ENCODE measurements around the gene MYEF2. TPM values are rescaled to one million over a fixed set of nuclear protein-coding genes. Genes with fewer than 3 reads are reported as not detected.

The MYEF2 gene
- total and polyA plus RNA-seq, 10 of the 15 experiments (the other 5 are each of a cell fraction or from before 2014, with no cell fraction given), result 9.2 to 47.0 (median 19.9) TPM

DNA sequence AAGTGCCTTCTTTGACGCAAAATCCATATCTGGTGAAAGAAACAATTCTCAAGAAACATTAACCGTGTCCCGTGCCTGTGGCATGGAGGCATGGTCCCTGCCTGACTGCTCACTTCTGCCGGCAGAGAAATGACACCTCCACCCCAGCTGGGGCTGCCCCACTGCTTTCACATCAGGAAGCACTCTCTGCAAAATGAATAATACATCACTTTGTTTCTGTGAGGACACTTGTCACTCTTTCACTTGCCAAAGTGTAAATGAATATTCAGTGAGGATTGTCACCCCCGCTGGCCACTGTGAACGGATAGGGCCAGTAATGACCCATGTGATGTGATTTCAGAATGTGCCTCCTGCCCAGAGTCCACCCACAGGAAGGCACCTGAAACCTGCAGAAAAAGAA lies 88.4 kb downstream of the MYEF2 start:
- RAD21 ChIA-PET (ENCODE audit: unreplicated experiment), result no interaction called here
- TF ChIP-seq NFIC (IDR thresholded peaks at IDR 0.05; ENCODE audit: low read depth, low read length) (no peak), SKIL (IDR thresholded peaks at IDR 0.05; ENCODE audit: low read depth, poor library complexity, severe bottlenecking) (no peak), BHLHE40 (IDR thresholded peaks at IDR 0.05; ENCODE audit: borderline replicate concordance in 1 of 2, low read depth in 2 of 2, low read length in 1 of 2) (peak; percentile 22 to 68; a peak in 2 of 4 replicates), TCF12 (IDR thresholded peaks at IDR 0.05; ENCODE audit: low read depth, low read length) (no peak), SMARCA5 (IDR thresholded peaks at IDR 0.05) (no peak)
- TF ChIP-seq, protein P1, sequence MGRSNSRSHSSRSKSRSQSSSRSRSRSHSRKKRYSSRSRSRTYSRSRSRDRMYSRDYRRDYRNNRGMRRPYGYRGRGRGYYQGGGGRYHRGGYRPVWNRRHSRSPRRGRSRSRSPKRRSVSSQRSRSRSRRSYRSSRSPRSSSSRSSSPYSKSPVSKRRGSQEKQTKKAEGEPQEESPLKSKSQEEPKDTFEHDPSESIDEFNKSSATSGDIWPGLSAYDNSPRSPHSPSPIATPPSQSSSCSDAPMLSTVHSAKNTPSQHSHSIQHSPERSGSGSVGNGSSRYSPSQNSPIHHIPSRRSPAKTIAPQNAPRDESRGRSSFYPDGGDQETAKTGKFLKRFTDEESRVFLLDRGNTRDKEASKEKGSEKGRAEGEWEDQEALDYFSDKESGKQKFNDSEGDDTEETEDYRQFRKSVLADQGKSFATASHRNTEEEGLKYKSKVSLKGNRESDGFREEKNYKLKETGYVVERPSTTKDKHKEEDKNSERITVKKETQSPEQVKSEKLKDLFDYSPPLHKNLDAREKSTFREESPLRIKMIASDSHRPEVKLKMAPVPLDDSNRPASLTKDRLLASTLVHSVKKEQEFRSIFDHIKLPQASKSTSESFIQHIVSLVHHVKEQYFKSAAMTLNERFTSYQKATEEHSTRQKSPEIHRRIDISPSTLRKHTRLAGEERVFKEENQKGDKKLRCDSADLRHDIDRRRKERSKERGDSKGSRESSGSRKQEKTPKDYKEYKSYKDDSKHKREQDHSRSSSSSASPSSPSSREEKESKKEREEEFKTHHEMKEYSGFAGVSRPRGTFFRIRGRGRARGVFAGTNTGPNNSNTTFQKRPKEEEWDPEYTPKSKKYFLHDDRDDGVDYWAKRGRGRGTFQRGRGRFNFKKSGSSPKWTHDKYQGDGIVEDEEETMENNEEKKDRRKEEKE (IDR thresholded peaks at IDR 0.05), result no peak
- TF ChIP-seq, protein P2, sequence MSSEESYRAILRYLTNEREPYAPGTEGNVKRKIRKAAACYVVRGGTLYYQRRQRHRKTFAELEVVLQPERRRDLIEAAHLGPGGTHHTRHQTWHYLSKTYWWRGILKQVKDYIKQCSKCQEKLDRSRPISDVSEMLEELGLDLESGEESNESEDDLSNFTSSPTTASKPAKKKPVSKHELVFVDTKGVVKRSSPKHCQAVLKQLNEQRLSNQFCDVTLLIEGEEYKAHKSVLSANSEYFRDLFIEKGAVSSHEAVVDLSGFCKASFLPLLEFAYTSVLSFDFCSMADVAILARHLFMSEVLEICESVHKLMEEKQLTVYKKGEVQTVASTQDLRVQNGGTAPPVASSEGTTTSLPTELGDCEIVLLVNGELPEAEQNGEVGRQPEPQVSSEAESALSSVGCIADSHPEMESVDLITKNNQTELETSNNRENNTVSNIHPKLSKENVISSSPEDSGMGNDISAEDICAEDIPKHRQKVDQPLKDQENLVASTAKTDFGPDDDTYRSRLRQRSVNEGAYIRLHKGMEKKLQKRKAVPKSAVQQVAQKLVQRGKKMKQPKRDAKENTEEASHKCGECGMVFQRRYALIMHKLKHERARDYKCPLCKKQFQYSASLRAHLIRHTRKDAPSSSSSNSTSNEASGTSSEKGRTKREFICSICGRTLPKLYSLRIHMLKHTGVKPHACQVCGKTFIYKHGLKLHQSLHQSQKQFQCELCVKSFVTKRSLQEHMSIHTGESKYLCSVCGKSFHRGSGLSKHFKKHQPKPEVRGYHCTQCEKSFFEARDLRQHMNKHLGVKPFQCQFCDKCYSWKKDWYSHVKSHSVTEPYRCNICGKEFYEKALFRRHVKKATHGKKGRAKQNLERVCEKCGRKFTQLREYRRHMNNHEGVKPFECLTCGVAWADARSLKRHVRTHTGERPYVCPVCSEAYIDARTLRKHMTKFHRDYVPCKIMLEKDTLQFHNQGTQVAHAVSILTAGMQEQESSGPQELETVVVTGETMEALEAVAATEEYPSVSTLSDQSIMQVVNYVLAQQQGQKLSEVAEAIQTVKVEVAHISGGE (CRISPR knock-in tag; IDR thresholded peaks at IDR 0.05), result no peak
- 14% methylated on average over 6 of the region's 6 CpGs for WGBS (ENCODE audit: insufficient coverage, insufficient replicate concordance, low lambda C conversion rate, missing lambda C conversion rate)
- ATAC-seq (peak; percentile 55), DNase-seq (ENCODE audit: low read depth, low spot score) (no peak), FAIRE-seq (no peak)
- H3K36me3 ChIP-seq (ENCODE audit: control insufficient read depth in 2 of 2, insufficient read depth in 2 of 2, low read length in 1 of 2), result no peaks in the 10 kb centered on the region
- H3K27me3 ChIP-seq (replicated peaks in 1 of 2; ENCODE audit: control insufficient read depth in 2 of 2, insufficient read depth in 2 of 2, low read length in 1 of 2), result no peaks in the 10 kb centered on the region
- H3K4me2 ChIP-seq (ENCODE audit: control insufficient read depth, insufficient read depth), result no peak overlapping the region
- no peak overlapping the region for H3K9ac ChIP-seq (ENCODE audit: control insufficient read depth, insufficient read depth, low read length)
- in situ Hi-C loops (cut with MboI), result loop anchor here (10.0 kb wide), 1 partner anchor 895 kb away; no protein-coding TSS in a partner anchor
- BruUV-seq (replicated peaks), result no TSS peak
- H4K20me1 ChIP-seq (ENCODE audit: control insufficient read depth, insufficient read depth), result no peaks in the 10 kb centered on the region
- H3K79me2 ChIP-seq (ENCODE audit: control insufficient read depth, insufficient read depth, low read length), result no peaks in the 10 kb centered on the region
- no peaks in the 10 kb centered on the region for H3K4me1 ChIP-seq (ENCODE audit: control insufficient read depth, insufficient read depth, low read length)
- CTCF ChIA-PET, result no interaction called here
- SMC1A ChIA-PET (ENCODE audit: uncharacterized antibody, unreplicated experiment), result interaction anchor here (0.6 kb wide), 1 partner anchor 15 kb away, joined by 3 read pairs; no protein-coding TSS in a partner anchor
- H3K27ac ChIP-seq (ENCODE audit: control insufficient read depth, insufficient read depth), result no peak overlapping the region
- H3K4me3 ChIP-seq, result no peak overlapping the region
- POLR2A ChIA-PET, result no interaction called here
- H2AFZ ChIP-seq (ENCODE audit: control insufficient read depth, low read depth, low read length), result no peak overlapping the region
- no peaks in the 10 kb centered on the region for H3K9me3 ChIP-seq (replicated peaks; ENCODE audit: control insufficient read depth, insufficient read depth, low read length)
- intact Hi-C loops (cut with micrococcal nuclease; ENCODE audit: unreplicated experiment), result loop anchor here (5.0 to 10.0 kb wide), 3 partner anchors 102 to 895 kb away; no protein-coding TSS in a partner anchor
